ENCODE results near the gene ZNF516.

The ZNF516 gene

GRCh38 chr18:76398295-76398694, 96.7 kb downstream of the ZNF516 start:
- no peak for DNase-seq

GRCh38 chr18:76397631-76398030, 97.4 kb downstream of the ZNF516 start:
- no peak for DNase-seq

GRCh38 chr18:76396792-76397191, 98.2 kb downstream of the ZNF516 start:
- no peak for DNase-seq

DNA sequence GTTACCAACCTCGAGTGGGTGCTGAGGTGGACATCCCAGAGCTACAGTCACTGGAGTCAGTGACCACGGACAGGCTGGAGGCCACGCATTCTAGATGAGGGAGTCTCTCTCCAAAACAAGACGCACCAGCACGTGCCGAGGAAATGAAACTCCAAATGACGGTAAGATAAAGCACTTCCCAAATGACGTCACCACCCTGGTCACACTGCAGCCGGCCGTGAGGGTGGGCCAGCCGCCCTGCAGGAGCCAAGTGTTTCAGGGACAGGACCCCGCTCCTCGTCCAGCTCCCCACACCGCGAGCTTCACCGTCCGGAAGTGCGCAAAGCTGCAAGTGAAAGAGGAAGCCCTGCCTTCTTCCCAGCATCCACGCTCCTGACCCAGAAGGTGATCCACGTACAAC, 99.4 kb downstream of the ZNF516 start:
- no peak for DNase-seq

DNA sequence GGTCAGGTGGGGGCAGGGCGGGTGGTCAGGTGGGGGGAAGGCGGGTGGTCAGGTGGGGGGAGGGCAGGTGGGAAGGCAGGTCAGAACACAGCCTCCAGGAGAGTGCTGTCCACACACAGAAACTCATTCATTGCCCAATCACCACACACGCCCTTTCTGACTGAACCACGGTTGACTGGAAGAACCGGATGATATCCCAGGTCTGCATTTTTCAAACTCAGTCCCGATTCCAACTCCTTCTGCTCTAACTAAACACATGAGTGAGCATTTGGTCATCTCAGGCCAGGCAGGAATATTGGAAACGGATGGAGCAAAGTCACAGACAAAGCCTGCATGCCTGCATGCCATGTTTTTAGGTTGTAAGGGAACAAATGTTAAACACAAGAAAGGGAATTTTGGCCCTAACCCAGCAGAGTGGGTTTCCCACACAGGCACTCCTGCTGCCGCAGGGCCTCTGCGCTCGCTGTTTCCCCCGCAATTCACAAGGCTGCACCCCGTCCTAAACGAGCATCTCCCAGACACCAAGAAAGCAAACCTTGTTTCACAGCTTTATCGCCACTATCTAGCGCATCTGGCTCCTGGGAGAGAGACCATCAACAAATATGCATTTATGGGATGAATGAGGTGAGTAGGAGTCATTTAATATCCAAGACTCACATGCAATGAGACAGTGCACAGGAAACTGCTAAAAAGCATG, 100.1 kb downstream of the ZNF516 start:
- no peak for DNase-seq

DNA sequence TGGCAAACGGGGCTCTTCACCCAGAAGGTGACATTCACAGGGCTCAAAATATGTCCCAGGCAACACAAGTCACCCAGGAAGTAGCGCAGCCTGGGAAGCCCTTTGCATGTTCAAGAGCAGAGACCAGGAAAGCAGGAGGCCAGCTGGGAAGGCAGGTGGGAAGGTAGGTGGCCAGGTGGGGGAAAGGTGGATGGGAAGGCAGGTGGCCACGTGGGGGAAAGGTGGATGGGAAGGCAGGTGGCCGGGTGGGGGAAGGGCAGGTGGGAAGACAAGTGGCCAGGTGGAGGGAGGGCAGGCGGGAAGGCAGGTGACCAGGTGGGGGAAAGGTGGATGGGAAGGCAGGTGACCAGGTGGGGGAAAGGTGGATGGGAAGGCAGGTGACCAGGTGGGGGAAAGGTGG, 102.7 kb downstream of the ZNF516 start:
- no peak for DNase-seq

- DNase-seq: no peak
Observed at GRCh38 chr18:76391746-76392145, 103.3 kb downstream of the ZNF516 start.

- DNase-seq: no peak
Observed at GRCh38 chr18:76391038-76391437, 104.0 kb downstream of the ZNF516 start.

- no peak for DNase-seq
Observed at GRCh38 chr18:76390452-76391035, 104.5 kb downstream of the ZNF516 start.

DNA sequence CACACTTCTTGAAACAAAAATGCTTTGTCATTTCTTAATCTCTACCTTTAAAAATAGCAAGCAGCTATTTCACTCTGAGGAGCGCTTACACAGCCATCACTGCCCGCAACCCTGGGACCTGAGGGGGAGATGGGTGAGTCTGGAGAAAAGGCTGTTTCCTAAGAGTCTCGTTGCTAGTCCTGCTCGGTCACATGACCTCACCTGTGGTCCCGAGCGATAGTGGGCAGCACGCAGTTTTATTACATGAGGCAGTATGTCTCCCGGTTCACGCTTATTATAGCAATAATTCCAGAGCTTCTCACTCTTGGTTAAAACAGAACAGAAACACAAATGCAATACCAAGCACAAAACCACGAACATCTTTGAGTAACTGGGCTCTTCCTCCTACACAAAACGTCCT, 105.3 kb downstream of the ZNF516 start:
- DNase-seq: no peak

- no peak for DNase-seq
Observed at GRCh38 chr18:76388891-76389423, 106.1 kb downstream of the ZNF516 start.

GRCh38 chr18:76388261-76388660, 106.8 kb downstream of the ZNF516 start:
- DNase-seq: no peak

DNA sequence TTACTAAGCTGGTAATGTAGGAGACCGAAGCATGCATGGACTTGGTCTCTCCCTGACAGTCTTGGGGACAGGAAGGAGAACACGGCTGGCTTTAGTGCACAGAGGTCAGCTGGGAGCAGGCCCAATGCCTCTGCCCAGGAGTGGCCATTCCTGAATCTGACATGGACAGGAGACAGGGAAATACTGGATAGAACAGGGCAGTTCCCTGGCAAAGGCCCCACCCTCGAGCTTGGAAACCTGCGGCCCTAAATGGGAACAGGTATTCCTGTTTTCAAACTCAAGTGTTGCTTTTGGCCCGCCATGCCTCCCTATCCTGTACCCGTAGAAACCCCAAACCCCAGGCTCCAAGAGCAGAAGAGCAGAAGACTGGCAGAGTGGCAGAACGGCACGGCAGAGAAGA, 107.4 kb downstream of the ZNF516 start:
- DNase-seq: no peak

DNA sequence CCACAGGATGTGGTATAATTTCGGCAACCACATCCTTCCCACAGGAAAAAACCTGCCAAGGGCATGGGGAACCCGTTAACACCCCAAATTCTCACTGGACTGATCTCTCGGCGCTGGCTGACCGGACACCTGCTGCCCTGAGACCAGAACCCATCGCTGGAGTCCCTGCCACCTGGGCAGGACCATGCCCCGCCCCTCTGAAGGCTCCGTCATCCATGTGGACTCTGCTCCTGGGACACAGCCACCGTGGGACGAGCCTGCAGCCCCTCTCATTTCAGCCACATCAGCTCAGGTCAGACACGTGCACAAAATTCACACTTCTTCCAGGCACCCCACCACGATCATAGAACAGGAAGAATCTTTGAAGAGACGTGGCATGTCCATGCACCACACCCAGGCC, 108.2 kb downstream of the ZNF516 start:
- no peak for DNase-seq

- no peak for DNase-seq
Observed at GRCh38 chr18:76386071-76386470, 109.0 kb downstream of the ZNF516 start.

- no peak for DNase-seq
Observed at GRCh38 chr18:76385681-76385975, 109.4 kb downstream of the ZNF516 start.

DNA sequence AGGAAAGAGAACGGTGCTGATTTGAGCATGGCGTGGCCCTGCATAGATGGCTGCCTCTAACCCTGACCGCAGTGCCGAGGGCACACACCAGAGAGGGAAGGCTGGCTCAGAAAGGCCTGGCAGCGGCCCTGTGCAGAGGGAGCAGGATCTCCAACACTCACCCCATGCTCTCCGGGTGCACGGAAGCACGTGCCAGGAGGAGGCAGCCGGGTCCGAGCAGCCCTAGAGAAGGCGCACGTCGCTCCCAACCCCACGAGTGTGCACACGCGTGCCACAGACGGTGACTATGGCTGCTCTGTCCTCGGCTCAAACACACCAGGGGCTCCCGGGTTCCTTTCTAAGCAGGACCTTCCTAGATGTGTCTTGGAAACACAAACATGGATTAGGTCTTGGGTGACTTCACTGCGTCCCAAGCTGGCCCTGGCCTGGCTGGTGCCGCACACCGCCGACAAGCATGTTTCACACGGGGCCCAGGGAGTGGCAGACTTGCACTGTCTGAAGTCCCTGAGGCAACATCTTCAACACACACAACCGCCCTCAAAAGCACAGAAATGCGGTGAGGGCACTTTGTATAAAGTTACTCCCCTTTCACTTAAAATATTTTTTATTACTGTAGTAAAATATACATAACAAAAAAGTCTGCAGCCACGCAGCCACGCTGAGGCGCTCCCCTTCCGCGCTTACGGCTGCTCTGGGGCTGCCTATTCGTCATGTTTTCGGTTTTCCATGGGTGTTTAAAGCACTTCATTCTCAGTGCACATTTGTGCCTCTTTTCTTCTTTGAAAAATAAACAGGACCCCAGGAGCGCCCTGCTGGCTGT, 110.0 kb downstream of the ZNF516 start:
- DNase-seq: no peak

- DNase-seq: no peak
Observed at GRCh38 chr18:76384114-76384790, 110.8 kb downstream of the ZNF516 start.

GRCh38 chr18:76383636-76384035, 111.4 kb downstream of the ZNF516 start:
- DNase-seq: no peak

- no peak for DNase-seq
Observed at GRCh38 chr18:76382275-76382674, 112.8 kb downstream of the ZNF516 start.

GRCh38 chr18:76380791-76381405, 114.1 kb downstream of the ZNF516 start:
- DNase-seq: no peak

GRCh38 chr18:76380127-76380729, 114.8 kb downstream of the ZNF516 start:
- DNase-seq: no peak

Measured in NCI-H526 (cell line).